Activated CD4-positive, alpha-beta T cell treated with anti-CD3 and anti-CD28 coated beads, Interleukin-2, amount 10 ng/mL, durations not matched to agents 7 days and 5 days (primary cell): ENCODE data around the gene RAB3C. TPM values are rescaled to one million over a fixed set of nuclear protein-coding genes. Genes with fewer than 3 reads are reported as not detected.

Experiments used
- CTCF ChIA-PET: fragments of 350-600 bp; sonication (Branson Sonifier 250); formaldehyde crosslinking; loops from one replicate; lab custom pipeline; 2021; ENCODE audit warnings: antibody characterized with exemption; lab: Charles Lee
- POLR2A ChIA-PET: fragments of 350-600 bp; sonication (Branson Sonifier 250); formaldehyde crosslinking; loops from one replicate; lab custom pipeline; 2021; ENCODE audit warnings: antibody characterized with exemption; lab: Charles Lee
- DNase-seq: peaks from one replicate; pipeline ENCODE4 v3.0.0-alpha.2; 2020
- H3K27ac Mint-ChIP-seq: one replicate; pipeline ENCODE4 v1.8.0; 2021; ENCODE audit warnings: mild to moderate bottlenecking, moderate library complexity, mixed read lengths
- H3K27me3 Mint-ChIP-seq: one replicate; pipeline ENCODE4 v1.8.0; 2021; ENCODE audit warnings: mixed read lengths
- H3K36me3 Mint-ChIP-seq: one replicate; pipeline ENCODE4 v1.8.0; 2021; ENCODE audit warnings: low read depth, mixed read lengths
- H3K4me1 Mint-ChIP-seq: one replicate; pipeline ENCODE4 v1.8.0; 2021; ENCODE audit warnings: mixed read lengths
- H3K4me3 Mint-ChIP-seq: one replicate; pipeline ENCODE4 v1.8.0; 2021; ENCODE audit warnings: mild to moderate bottlenecking, moderate library complexity, mixed read lengths
- H3K9me3 Mint-ChIP-seq: one replicate; pipeline ENCODE4 v1.8.0; 2021; ENCODE audit warnings: mixed read lengths
- total RNA-seq, 2 experiments: library from RNA; stranded (reverse); gene quantifications; one replicate each; pipeline ENCODE4 v1.2.3, GENCODE V29; 2021

The RAB3C gene
- total RNA-seq, 2 experiments from 2014 or later = not detected

GRCh38 chr5:58778888-58779287, 196.0 kb downstream of the RAB3C start:
- no peaks in the 10 kb centered on the region for H3K36me3 Mint-ChIP-seq
- CTCF ChIA-PET = no interaction called here
- H3K9me3 Mint-ChIP-seq = no peaks in the 10 kb centered on the region

DNA sequence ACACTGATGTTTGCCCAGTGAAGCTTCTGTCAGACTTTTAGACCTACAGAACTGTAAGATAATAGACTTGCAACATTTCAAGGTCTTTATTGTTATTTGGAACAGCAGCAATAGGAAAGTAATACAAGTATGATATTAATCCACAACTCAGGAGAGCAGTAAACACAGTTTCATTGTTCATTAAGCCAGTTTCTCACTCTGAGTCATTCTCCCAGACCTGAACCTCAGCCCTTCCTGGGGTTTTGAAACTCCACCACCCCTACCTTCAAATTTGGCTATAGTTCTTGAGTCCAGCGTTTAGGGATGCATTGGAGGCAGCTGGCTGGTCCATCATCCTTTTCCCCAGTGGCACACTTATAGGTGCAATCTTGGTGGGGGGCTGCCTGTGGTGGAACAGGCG, 203.2 kb downstream of the RAB3C start:
- H3K4me1 Mint-ChIP-seq = no peaks in the 10 kb centered on the region
- no peak overlapping the region for H3K27ac Mint-ChIP-seq
- H3K4me3 Mint-ChIP-seq = no peak overlapping the region
- ChIA-PET CTCF (no interaction called here), POLR2A (no interaction called here)
- DNase-seq = no peak
- no peaks in the 10 kb centered on the region for H3K9me3 Mint-ChIP-seq
- no peaks in the 10 kb centered on the region for H3K36me3 Mint-ChIP-seq
- H3K27me3 Mint-ChIP-seq = peaks cover 15% of the 10 kb centered on the region

More at GRCh38 chr5:58778888-58779287, 196.0 kb downstream of the RAB3C start:
- no peak for DNase-seq
- POLR2A ChIA-PET = no interaction called here
- Mint-ChIP-seq H3K27me3 (peaks cover 6% of the 10 kb centered on the region), H3K27ac (no peak overlapping the region), H3K4me3 (no peak overlapping the region), H3K4me1 (no peaks in the 10 kb centered on the region)

GRCh38 chr5:58786711-58787303, 203.9 kb downstream of the RAB3C start:
- Mint-ChIP-seq H3K27me3 (peaks cover 15% of the 10 kb centered on the region), H3K9me3 (no peaks in the 10 kb centered on the region), H3K27ac (no peak overlapping the region), H3K4me3 (no peak overlapping the region), H3K4me1 (no peaks in the 10 kb centered on the region), H3K36me3 (no peaks in the 10 kb centered on the region)
- no peak for DNase-seq
- POLR2A ChIA-PET = no interaction called here
- CTCF ChIA-PET = interaction anchor here (0.8 kb wide), 1 partner anchor 67 kb away, joined by 3 read pairs; no protein-coding TSS in a partner anchor

DNA sequence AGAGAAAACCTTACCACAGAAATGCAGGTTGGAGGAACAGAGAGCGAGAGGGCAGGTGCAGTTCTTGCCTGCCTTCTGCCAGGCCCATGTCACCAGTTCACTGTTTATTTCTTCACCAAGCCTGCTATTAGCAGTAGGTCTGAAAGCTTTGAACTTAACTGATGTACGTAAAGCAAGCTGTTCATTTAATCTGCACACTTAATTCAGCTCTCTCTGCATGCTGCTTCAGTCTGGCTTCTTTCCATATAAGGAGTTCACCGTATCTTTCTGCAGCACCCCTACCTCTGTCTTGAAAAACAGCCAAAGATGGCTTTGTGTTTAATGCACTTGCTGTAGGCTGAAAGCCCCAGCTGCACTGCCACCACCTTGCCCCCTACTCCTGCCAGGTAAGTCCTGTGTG, 205.1 kb downstream of the RAB3C start:
- ChIA-PET POLR2A (no interaction called here), CTCF (no interaction called here)
- H3K27me3 Mint-ChIP-seq = peaks cover 15% of the 10 kb centered on the region
- H3K4me3 Mint-ChIP-seq = no peak overlapping the region
- DNase-seq = no peak
- H3K9me3 Mint-ChIP-seq = no peaks in the 10 kb centered on the region
- H3K36me3 Mint-ChIP-seq = no peaks in the 10 kb centered on the region
- H3K4me1 Mint-ChIP-seq = no peaks in the 10 kb centered on the region
- H3K27ac Mint-ChIP-seq = no peak overlapping the region

GRCh38 chr5:58793888-58794657, 211.2 kb downstream of the RAB3C start:
- CTCF ChIA-PET = no interaction called here
- H3K36me3 Mint-ChIP-seq = no peaks in the 10 kb centered on the region
- peaks cover 4% of the 10 kb centered on the region for H3K27me3 Mint-ChIP-seq

GRCh38 chr5:58794875-58795274, 212.0 kb downstream of the RAB3C start:
- POLR2A ChIA-PET = no interaction called here
- no peaks in the 10 kb centered on the region for H3K9me3 Mint-ChIP-seq
- DNase-seq = no peak
- no peak overlapping the region for H3K4me3 Mint-ChIP-seq
- no peaks in the 10 kb centered on the region for H3K36me3 Mint-ChIP-seq
- peaks cover 7% of the 10 kb centered on the region for H3K27me3 Mint-ChIP-seq
- CTCF ChIA-PET = no interaction called here
- no peak overlapping the region for H3K27ac Mint-ChIP-seq
- H3K4me1 Mint-ChIP-seq = no peaks in the 10 kb centered on the region

More at GRCh38 chr5:58793888-58794657, 211.2 kb downstream of the RAB3C start:
- DNase-seq = no peak
- H3K4me1 Mint-ChIP-seq = no peaks in the 10 kb centered on the region
- H3K4me3 Mint-ChIP-seq = no peak overlapping the region
- no peaks in the 10 kb centered on the region for H3K9me3 Mint-ChIP-seq
- no peak overlapping the region for H3K27ac Mint-ChIP-seq
- POLR2A ChIA-PET = no interaction called here

- Mint-ChIP-seq H3K4me3 (no peak overlapping the region), H3K27me3 (peaks cover 7% of the 10 kb centered on the region), H3K9me3 (no peaks in the 10 kb centered on the region), H3K27ac (no peak overlapping the region), H3K4me1 (no peaks in the 10 kb centered on the region), H3K36me3 (no peaks in the 10 kb centered on the region)
- no peak for DNase-seq
- POLR2A ChIA-PET = no interaction called here
- CTCF ChIA-PET = no interaction called here
These were observed 212.5 kb downstream of the RAB3C start for GRCh38 chr5:58795327-58795726.

DNA sequence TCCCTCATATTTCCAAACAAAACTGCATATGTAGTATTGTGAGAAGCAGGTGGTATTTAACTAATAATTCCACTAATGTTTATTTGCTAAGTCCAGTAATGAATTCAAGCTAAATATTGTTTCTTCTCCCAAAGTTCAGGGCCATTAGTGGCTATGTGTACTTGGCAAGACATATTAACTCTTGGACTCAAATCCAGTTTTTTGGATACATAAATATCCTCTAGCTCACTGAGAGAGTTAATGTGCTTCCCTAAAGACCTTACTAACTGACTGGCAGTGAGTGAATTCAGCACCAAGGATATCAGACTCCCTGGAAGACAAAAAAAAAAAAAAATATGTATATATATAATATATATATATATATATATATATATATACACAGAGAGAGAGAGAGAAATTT, 214.1 kb downstream of the RAB3C start:
- H3K4me1 Mint-ChIP-seq = no peaks in the 10 kb centered on the region
- H3K9me3 Mint-ChIP-seq = no peaks in the 10 kb centered on the region
- peaks cover 12% of the 10 kb centered on the region for H3K27me3 Mint-ChIP-seq
- H3K4me3 Mint-ChIP-seq = no peak overlapping the region
- no peak for DNase-seq
- no peaks in the 10 kb centered on the region for H3K36me3 Mint-ChIP-seq
- POLR2A ChIA-PET = no interaction called here
- CTCF ChIA-PET = interaction anchor here (1.0 kb wide), 2 partner anchors 13 to 21 kb away, joined by 3 read pairs; no protein-coding TSS in a partner anchor
- no peak overlapping the region for H3K27ac Mint-ChIP-seq

- Mint-ChIP-seq H3K9me3 (no peaks in the 10 kb centered on the region), H3K4me3 (no peak overlapping the region), H3K4me1 (no peaks in the 10 kb centered on the region), H3K27ac (no peak overlapping the region), H3K27me3 (peaks cover 13% of the 10 kb centered on the region), H3K36me3 (no peaks in the 10 kb centered on the region)
- DNase-seq = no peak
- ChIA-PET CTCF (no interaction called here), POLR2A (no interaction called here)
These were observed 217.5 kb downstream of the RAB3C start for GRCh38 chr5:58800356-58800755.

- no peaks in the 10 kb centered on the region for H3K9me3 Mint-ChIP-seq
- H3K27me3 Mint-ChIP-seq = peaks cover 19% of the 10 kb centered on the region
- DNase-seq = no peak
- ChIA-PET CTCF (no interaction called here), POLR2A (no interaction called here)
- no peak overlapping the region for H3K4me3 Mint-ChIP-seq
- H3K4me1 Mint-ChIP-seq = no peaks in the 10 kb centered on the region
- H3K36me3 Mint-ChIP-seq = no peaks in the 10 kb centered on the region
- no peak overlapping the region for H3K27ac Mint-ChIP-seq
These were observed 218.1 kb downstream of the RAB3C start for GRCh38 chr5:58800861-58801540.

- H3K27ac Mint-ChIP-seq = no peak overlapping the region
- ChIA-PET POLR2A (no interaction called here), CTCF (interaction anchor here (1.0 kb wide), 2 partner anchors 8 to 84 kb away, joined by 3 read pairs; no protein-coding TSS in a partner anchor)
- no peak overlapping the region for H3K4me3 Mint-ChIP-seq
- peaks cover 33% of the 10 kb centered on the region for H3K27me3 Mint-ChIP-seq
- H3K9me3 Mint-ChIP-seq = no peaks in the 10 kb centered on the region
- no peaks in the 10 kb centered on the region for H3K36me3 Mint-ChIP-seq
- H3K4me1 Mint-ChIP-seq = no peaks in the 10 kb centered on the region
- DNase-seq = no peak
These were observed 220.2 kb downstream of the RAB3C start for GRCh38 chr5:58803056-58803455.

- Mint-ChIP-seq H3K9me3 (no peaks in the 10 kb centered on the region), H3K4me1 (no peaks in the 10 kb centered on the region), H3K36me3 (no peaks in the 10 kb centered on the region), H3K27me3 (peaks cover 31% of the 10 kb centered on the region), H3K4me3 (no peak overlapping the region), H3K27ac (no peak overlapping the region)
- POLR2A ChIA-PET = no interaction called here
- DNase-seq = no peak
- CTCF ChIA-PET = interaction anchor here (0.6 to 1.3 kb wide), 3 partner anchors 10 to 170 kb away, joined by 3 to 4 read pairs (median 3); no protein-coding TSS in a partner anchor
These were observed 221.4 kb downstream of the RAB3C start for GRCh38 chr5:58804291-58804690.

DNA sequence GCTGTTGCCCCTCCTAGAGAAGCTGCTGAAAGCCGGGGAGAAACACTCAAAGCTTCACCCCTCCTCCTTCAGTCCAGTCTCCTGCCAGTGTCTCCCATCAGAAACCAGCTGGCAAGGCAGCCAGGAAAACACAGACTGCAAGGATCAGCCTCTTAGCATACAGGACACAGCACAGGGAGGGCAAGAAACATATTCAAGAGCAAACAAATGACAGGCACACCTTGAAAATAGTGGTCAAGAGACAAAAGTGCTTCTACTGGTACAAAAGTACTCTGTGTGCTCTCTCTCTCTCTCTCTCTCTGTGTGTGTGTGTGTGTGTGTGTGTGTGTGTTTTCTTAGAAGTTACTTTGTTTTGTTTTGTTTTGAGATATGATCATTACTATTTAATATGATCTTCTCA, 227.2 kb downstream of the RAB3C start:
- peaks cover 23% of the 10 kb centered on the region for H3K27me3 Mint-ChIP-seq

More for the DNA sequence above, 227.2 kb downstream of the RAB3C start:
- no peak overlapping the region for H3K4me3 Mint-ChIP-seq
- ChIA-PET CTCF (interaction anchor here (1.4 kb wide), 1 partner anchor 13 kb away, joined by 3 read pairs; no protein-coding TSS in a partner anchor), POLR2A (no interaction called here)
- no peaks in the 10 kb centered on the region for H3K4me1 Mint-ChIP-seq
- no peak overlapping the region for H3K27ac Mint-ChIP-seq
- H3K36me3 Mint-ChIP-seq = no peaks in the 10 kb centered on the region
- no peaks in the 10 kb centered on the region for H3K9me3 Mint-ChIP-seq
- DNase-seq = no peak
